ENCODE data around the gene ZSCAN5A. TPM values are rescaled to one million over a fixed set of nuclear protein-coding genes. Genes with fewer than 3 reads are reported as not detected.

The ZSCAN5A gene
- total RNA-seq, 1 experiment from 2014 or later, result 10.4 TPM

DNA sequence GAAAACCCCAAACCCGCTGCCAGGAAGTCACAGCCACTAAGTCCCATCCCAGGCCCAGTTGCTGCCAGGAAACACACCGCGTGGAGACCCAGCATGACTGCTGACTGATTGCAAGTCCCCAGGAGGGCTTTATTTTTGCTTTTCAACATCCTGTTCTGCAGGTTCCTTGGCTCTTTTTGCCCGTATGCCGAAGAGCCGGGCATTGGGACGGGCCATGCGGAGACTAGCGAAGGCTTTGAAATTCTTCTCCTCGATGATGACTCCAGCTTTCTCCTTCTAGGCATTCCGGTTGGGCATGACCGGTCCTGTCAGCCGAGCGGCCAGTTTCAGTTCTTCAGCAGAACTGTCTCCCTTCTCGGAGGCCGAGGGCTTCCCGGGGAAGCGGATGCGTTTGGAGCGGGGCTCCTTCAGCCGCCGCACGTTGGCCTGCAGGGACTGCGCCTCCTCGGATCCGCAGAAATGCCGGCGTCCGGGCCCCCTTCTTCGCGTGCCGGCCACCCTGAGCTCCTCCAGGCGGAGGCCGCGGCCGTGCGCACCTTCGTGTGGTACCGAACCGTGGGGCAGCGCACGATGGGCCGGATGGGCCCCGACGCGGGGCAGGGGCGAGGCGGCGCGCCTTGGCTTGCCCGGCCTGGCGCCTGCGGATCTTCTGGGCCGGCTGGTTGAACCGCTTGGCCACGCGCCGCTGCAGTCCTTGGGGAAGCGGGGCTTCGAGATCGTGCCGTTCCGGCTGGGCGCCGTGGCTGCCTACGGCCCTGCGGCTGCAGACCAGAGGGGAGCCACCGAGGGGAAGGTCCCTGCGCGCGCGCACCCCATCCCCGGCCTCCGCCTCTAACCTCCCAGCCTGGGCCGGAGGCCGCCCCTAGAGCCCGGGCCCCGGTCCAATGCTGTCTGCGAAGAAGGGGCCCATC is 97.3 kb downstream of the ZSCAN5A start:
- peaks cover 15% of the 10 kb centered on the region for H3K27me3 Mint-ChIP-seq (ENCODE audit: low read depth)
- no peaks in the 10 kb centered on the region for H3K36me3 Mint-ChIP-seq
- 0 out of 2 replicates have a peak overlapping the region, but pooled peaks have one; percentile 63 for H3K27ac Mint-ChIP-seq
- peak overlapping the region; percentile 57 for H3K4me3 Mint-ChIP-seq
- DNase-seq (ENCODE audit: low spot score) (peak; percentile 72), ATAC-seq (peak; percentile 77)
- ChIA-PET POLR2A (no interaction called here), CTCF (interaction anchor here (0.8 to 2.4 kb wide), 9 partner anchors 11 to 151 kb away, joined by 3 to 13 read pairs (median 4); no protein-coding TSS in a partner anchor)
- peaks cover 15% of the 10 kb centered on the region for H3K4me1 Mint-ChIP-seq
- no peaks in the 10 kb centered on the region for H3K9me3 Mint-ChIP-seq
- no peak for TF ChIP-seq TEAD4 (CRISPR knock-in tag; IDR thresholded peaks at IDR 0.05)
- TF ChIP-seq ZNF317 (CRISPR knock-in tag; IDR thresholded peaks at IDR 0.05; ENCODE audit: borderline replicate concordance, low read depth), result 0 out of 2 replicates have a peak, but pooled peaks have one; percentile 21
- TF ChIP-seq FOXJ3 (CRISPR knock-in tag; IDR thresholded peaks at IDR 0.05; ENCODE audit: borderline replicate concordance), result no peak
- TF ChIP-seq, protein P1, sequence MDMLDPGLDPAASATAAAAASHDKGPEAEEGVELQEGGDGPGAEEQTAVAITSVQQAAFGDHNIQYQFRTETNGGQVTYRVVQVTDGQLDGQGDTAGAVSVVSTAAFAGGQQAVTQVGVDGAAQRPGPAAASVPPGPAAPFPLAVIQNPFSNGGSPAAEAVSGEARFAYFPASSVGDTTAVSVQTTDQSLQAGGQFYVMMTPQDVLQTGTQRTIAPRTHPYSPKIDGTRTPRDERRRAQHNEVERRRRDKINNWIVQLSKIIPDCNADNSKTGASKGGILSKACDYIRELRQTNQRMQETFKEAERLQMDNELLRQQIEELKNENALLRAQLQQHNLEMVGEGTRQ (CRISPR knock-in tag; IDR thresholded peaks at IDR 0.05), result no peak
- TF ChIP-seq ZNF396 (CRISPR knock-in tag; IDR thresholded peaks at IDR 0.05; ENCODE audit: borderline replicate concordance), result no peak
- no peak for TF ChIP-seq ESRRA (CRISPR knock-in tag; IDR thresholded peaks at IDR 0.05; ENCODE audit: borderline replicate concordance)
- TF ChIP-seq, protein P2, sequence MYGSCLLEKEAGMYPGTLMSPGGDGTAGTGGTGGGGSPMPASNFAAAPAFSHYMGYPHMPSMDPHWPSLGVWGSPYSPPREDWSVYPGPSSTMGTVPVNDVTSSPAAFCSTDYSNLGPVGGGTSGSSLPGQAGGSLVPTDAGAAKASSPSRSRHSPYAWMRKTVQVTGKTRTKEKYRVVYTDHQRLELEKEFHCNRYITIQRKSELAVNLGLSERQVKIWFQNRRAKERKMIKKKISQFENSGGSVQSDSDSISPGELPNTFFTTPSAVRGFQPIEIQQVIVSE (CRISPR knock-in tag; IDR thresholded peaks at IDR 0.05; ENCODE audit: borderline replicate concordance), result no peak
- no peak for TF ChIP-seq ZNF121 (CRISPR knock-in tag; IDR thresholded peaks at IDR 0.05)
- TF ChIP-seq, protein P3, sequence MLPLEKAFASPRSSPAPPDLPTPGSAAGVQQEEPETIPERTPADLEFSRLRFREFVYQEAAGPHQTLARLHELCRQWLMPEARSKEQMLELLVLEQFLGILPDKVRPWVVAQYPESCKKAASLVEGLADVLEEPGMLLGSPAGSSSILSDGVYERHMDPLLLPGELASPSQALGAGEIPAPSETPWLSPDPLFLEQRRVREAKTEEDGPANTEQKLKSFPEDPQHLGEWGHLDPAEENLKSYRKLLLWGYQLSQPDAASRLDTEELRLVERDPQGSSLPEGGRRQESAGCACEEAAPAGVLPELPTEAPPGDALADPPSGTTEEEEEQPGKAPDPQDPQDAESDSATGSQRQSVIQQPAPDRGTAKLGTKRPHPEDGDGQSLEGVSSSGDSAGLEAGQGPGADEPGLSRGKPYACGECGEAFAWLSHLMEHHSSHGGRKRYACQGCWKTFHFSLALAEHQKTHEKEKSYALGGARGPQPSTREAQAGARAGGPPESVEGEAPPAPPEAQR (CRISPR knock-in tag; IDR thresholded peaks at IDR 0.05), result no peak
- no peak for TF ChIP-seq ZNF263 (CRISPR knock-in tag; IDR thresholded peaks at IDR 0.05; ENCODE audit: low read depth)
- no peak for TF ChIP-seq TCF7 (CRISPR knock-in tag; IDR thresholded peaks at IDR 0.05; ENCODE audit: low read depth)
- peak; percentile 16; the same call in 1 of the 2 replicates for TF ChIP-seq FOXP1 (CRISPR knock-in tag; IDR thresholded peaks at IDR 0.05; ENCODE audit: borderline replicate concordance)
- TF ChIP-seq ZNF423 (CRISPR knock-in tag; IDR thresholded peaks at IDR 0.05), result no peak
- TF ChIP-seq, protein P4, sequence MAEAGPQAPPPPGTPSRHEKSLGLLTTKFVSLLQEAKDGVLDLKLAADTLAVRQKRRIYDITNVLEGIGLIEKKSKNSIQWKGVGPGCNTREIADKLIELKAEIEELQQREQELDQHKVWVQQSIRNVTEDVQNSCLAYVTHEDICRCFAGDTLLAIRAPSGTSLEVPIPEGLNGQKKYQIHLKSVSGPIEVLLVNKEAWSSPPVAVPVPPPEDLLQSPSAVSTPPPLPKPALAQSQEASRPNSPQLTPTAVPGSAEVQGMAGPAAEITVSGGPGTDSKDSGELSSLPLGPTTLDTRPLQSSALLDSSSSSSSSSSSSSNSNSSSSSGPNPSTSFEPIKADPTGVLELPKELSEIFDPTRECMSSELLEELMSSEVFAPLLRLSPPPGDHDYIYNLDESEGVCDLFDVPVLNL (CRISPR knock-in tag; IDR thresholded peaks at IDR 0.05; ENCODE audit: borderline replicate concordance, low read depth), result peak; percentile 73; the same call in 1 of the 2 replicates
- TF ChIP-seq, protein P5, sequence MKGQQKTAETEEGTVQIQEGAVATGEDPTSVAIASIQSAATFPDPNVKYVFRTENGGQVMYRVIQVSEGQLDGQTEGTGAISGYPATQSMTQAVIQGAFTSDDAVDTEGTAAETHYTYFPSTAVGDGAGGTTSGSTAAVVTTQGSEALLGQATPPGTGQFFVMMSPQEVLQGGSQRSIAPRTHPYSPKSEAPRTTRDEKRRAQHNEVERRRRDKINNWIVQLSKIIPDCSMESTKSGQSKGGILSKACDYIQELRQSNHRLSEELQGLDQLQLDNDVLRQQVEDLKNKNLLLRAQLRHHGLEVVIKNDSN (CRISPR knock-in tag; IDR thresholded peaks at IDR 0.05), result 0 out of 2 replicates have a peak, but pooled peaks have one; percentile 26
- no peak for TF ChIP-seq SMAD4 (CRISPR knock-in tag; IDR thresholded peaks at IDR 0.05)
- TF ChIP-seq, protein P6, sequence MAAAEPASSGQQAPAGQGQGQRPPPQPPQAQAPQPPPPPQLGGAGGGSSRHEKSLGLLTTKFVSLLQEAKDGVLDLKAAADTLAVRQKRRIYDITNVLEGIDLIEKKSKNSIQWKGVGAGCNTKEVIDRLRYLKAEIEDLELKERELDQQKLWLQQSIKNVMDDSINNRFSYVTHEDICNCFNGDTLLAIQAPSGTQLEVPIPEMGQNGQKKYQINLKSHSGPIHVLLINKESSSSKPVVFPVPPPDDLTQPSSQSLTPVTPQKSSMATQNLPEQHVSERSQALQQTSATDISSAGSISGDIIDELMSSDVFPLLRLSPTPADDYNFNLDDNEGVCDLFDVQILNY (CRISPR knock-in tag; IDR thresholded peaks at IDR 0.05), result no peak
- no peak for TF ChIP-seq ZNF416 (CRISPR knock-in tag; IDR thresholded peaks at IDR 0.05)
- TF ChIP-seq NFYB (CRISPR knock-in tag; conservative IDR thresholded peaks at IDR 0.05; ENCODE audit: low read depth), result no peak
- no peak for TF ChIP-seq GABPB1 (CRISPR knock-in tag; IDR thresholded peaks at IDR 0.05)
- TF ChIP-seq, protein P7, sequence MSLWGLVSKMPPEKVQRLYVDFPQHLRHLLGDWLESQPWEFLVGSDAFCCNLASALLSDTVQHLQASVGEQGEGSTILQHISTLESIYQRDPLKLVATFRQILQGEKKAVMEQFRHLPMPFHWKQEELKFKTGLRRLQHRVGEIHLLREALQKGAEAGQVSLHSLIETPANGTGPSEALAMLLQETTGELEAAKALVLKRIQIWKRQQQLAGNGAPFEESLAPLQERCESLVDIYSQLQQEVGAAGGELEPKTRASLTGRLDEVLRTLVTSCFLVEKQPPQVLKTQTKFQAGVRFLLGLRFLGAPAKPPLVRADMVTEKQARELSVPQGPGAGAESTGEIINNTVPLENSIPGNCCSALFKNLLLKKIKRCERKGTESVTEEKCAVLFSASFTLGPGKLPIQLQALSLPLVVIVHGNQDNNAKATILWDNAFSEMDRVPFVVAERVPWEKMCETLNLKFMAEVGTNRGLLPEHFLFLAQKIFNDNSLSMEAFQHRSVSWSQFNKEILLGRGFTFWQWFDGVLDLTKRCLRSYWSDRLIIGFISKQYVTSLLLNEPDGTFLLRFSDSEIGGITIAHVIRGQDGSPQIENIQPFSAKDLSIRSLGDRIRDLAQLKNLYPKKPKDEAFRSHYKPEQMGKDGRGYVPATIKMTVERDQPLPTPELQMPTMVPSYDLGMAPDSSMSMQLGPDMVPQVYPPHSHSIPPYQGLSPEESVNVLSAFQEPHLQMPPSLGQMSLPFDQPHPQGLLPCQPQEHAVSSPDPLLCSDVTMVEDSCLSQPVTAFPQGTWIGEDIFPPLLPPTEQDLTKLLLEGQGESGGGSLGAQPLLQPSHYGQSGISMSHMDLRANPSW (CRISPR knock-in tag; conservative IDR thresholded peaks at IDR 0.05; ENCODE audit: low read depth), result no peak
- no peak for TF ChIP-seq NR1H2 (CRISPR knock-in tag; IDR thresholded peaks at IDR 0.05)
- peak; percentile 22; the same call in 1 of the 2 replicates for TF ChIP-seq RELA (CRISPR knock-in tag; IDR thresholded peaks at IDR 0.05; ENCODE audit: borderline replicate concordance)
- TF ChIP-seq, protein P8, sequence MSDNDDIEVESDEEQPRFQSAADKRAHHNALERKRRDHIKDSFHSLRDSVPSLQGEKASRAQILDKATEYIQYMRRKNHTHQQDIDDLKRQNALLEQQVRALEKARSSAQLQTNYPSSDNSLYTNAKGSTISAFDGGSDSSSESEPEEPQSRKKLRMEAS (CRISPR knock-in tag; IDR thresholded peaks at IDR 0.05), result peak; percentile 72
- TF ChIP-seq KAT7 (CRISPR knock-in tag; IDR thresholded peaks at IDR 0.05; ENCODE audit: borderline replicate concordance), result no peak
- no peak for TF ChIP-seq NR2C2 (CRISPR knock-in tag; IDR thresholded peaks at IDR 0.05)
- TF ChIP-seq ETV6 (CRISPR knock-in tag; IDR thresholded peaks at IDR 0.05), result no peak
- TF ChIP-seq ELF4 (CRISPR knock-in tag; IDR thresholded peaks at IDR 0.05; ENCODE audit: low read depth), result no peak
- TF ChIP-seq ATF1 (CRISPR knock-in tag; IDR thresholded peaks at IDR 0.05), result no peak

All from WTC11 (cell line).